ENCODE results near the gene TENM4.

Gene TENM4

GRCh38 chr11:79440571-79441460 lies at the start of gene TENM4:
TENM4 (minus strand) TSS chr11:79441030; CDS start chr11:79069944, 371,086 bp downstream.
- DNase-seq (ENCODE audit: low read depth) = no peak

DNA sequence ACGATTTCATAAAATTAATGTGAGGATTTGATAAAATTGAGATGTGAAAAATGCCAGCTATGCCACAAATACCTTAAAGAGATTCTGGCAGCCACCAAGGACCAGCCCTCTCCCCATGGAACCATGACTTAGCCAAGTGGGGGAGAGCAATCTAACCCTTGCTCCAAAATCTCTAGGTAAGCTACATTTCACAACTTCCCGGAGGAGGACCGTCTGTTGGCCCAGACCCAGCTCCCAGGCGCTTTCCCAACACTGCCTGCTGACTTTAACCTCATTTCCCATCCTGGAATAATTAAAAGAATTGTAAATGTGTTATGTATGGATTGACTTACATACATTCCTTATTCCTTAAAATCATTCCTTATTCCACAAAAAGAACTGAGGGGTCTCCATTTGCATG lies 47.5 kb upstream of the TENM4 start:
- DNase-seq (ENCODE audit: low read depth) = no peak

- no peak for DNase-seq (ENCODE audit: low read depth)
Observed at GRCh38 chr11:79487412-79487811, 46.6 kb upstream of the TENM4 start.

DNA sequence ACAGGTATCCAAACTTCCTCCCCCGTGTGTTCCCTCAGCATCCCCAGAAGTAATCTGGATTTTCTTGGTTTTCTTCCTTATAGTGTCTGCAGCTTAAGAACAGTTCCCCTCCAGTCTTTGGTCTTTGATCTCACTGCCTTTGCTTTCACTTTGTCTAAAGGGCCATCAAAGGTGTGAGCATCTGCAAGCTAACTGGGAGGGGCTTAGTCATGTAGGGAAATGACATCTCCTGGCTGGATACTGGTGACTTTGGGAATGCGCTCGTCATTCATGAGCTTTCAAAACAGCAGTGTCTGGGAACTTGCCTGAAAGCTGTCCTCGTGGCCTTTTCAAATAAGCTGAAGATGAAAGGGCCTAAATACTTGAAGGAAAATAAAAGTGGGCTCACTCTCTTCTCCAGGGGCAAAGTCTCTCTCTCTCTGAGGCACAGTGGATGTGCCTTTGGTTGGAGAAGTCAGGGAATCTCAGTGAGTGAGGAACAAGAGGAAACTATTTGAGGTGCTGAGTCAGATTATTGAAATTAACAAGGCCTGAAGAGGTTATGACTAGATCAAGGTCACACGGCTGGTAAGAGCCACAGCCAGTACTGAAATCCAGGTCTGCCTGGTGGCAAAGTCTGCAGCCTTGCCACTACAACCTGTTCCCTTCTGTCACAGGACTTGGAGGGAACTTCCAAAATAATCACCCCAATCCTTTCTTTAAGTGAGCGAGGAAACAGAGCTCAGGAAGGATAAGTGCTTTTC lies 45.6 kb upstream of the TENM4 start:
- no peak for DNase-seq (ENCODE audit: low read depth)

- DNase-seq (ENCODE audit: low read depth) = no peak
Observed at GRCh38 chr11:79485694-79486093, 44.9 kb upstream of the TENM4 start.

- DNase-seq (ENCODE audit: low read depth) = no peak
Observed at GRCh38 chr11:79484872-79485271, 44.0 kb upstream of the TENM4 start.

DNA sequence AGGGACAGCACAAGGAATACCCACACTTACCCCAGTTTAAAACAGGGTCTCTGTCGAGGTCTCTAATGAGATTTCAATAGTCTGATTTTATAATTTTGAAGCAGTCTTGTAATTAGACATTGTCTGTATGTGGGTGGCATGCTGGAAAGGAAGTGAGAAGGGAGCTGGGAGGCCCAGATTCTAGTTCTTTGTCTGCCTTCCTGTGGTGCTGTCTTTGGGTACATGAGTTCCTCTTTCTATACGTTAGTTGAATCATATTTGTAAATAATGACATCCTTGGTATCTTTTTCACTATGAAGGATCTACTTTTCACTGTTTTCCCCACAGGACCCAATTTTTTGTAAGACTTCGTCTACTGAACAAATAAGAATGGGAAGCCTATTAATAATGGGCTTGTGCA lies 42.0 kb upstream of the TENM4 start:
- no peak for DNase-seq (ENCODE audit: low read depth)

DNA sequence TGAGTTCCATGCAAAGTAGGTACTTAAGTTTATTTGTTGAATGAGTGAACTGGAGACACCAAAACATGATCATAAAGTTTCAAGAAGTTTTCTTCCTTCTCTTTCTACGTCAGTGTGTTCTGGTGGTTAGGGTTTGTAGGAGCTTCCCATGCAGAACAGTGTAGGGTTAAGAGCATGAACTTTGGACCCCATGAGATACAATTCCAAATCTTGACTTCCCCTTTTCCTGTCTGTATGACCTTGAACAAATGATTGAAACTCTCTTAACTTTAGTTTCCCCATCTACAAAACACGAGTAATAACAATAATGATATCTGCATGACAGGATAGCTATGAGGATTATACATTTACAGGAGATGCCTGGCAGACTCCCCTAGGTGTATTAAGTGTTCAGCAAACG lies 41.0 kb upstream of the TENM4 start:
- no peak for DNase-seq (ENCODE audit: low read depth)

DNA sequence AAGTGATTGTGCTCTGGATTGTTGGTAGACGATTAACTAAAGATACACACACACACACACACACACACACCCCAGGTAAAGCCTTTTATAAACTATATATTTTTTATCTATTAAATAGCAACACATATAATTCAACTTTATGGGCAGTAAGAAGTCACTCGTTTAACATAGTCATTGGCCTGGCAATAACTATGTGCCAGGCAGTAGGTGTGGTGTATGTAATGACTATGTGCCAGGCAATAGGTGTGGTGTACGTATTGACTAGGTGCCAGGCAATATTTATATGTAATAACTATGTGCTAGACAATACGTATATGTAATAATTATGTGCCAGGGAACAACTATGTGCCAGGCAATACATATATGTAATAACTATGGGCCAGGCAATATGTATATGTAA lies 40.0 kb upstream of the TENM4 start:
- no peak for DNase-seq (ENCODE audit: low read depth)

GRCh38 chr11:79472819-79473529 lies 32.1 kb upstream of the TENM4 start:
- no peak for DNase-seq (ENCODE audit: low read depth)

DNA sequence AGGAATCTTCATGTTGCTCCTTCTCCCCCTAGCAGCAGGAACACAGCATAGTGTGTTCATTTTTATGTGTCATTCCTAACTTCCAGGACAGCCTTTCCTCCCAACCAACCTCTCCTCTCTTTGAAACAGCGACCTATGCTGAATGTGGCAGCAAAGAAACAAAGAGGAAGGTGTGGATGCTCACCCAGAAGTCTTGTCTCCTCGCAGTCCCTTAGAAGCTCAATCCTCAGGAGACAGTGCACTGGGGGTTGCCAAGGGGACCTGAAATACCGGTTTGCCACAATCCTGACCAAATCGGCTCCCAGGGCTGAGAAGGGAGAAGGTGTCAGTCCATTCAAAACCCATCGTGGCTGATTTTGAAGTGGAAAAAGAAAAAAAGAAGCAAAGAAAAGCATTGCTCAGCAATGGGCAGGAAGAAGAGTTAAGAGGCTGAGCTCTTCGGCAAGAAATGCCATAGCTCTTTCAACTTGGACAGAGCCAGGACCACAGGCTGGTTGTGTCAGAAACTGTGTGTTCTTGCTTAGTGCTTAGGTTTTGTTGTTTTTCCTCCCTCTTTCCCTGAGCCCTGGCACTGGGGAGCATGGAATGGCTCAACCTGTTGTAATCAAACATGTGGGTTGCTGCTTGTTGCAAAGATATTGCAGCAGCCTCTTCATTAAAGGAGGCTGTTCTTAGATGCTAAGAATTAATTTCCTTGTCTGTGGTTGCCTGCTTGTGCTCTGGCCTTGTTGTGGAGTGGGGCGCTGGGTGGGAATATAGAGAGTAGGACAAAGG lies 30.4 kb upstream of the TENM4 start:
- no peak for DNase-seq (ENCODE audit: low read depth)

DNA sequence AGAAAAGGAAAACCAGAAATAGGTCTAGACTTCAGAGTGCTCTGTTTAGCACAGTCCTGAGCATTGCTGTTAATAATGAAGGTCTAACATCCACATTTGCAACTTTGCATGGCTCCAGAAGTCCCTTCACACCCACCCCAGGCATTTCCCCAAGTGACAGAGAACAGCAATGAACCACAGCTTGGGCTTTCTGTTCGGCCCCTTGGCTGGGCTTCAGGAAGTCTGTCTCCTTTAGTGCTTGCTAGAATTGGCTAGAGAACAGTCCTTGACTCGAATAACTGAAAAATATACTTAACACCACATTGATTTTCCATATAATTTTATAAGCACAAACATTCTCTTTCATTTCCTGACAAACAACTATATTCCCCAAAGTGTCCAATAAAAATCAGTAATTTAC lies 29.3 kb upstream of the TENM4 start:
- no peak for DNase-seq (ENCODE audit: low read depth)

GRCh38 chr11:79467761-79468160 lies 26.9 kb upstream of the TENM4 start:
- DNase-seq (ENCODE audit: low read depth) = no peak

DNA sequence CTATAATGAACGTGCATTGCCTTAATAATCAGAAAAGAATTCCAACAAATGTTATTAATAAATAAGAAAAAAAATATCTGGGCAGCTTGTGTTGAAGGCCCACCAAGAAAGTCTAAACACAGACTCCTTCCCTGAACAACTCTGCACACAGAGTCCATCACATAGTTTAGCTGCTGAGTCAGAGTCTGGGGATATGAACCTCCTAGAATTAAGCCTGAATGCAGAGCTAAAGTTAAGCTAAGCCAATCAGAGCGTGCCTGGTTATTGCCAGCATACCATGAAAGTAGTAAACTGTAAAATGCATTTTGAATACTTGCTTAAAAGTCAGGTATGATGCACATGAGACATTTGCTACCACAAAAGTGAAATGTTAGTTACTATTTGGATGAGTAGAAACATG lies 25.6 kb upstream of the TENM4 start:
- DNase-seq (ENCODE audit: low read depth) = no peak

DNA sequence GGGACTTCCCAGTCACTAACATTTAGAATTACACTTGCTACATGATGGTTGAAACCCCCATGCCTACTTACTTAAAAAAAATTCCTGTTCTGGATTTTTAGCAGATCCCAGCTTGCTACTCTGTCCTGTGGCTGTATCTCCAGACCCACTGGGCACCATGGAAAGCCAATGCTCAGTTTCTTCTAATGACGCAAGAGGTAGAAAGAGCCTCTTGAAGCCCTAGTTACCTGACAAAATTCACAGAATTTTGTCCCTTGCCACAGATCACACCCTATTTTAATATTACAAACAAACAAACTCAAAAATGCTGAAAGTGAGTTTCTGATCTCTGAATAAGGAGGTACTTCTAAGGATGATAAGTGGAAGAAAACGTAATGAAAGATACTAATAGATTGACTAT lies 24.3 kb upstream of the TENM4 start:
- no peak for DNase-seq (ENCODE audit: low read depth)

- no peak for DNase-seq (ENCODE audit: low read depth)
Observed at GRCh38 chr11:79461666-79462645, 21.1 kb upstream of the TENM4 start.

- DNase-seq (ENCODE audit: low read depth) = no peak
Observed at GRCh38 chr11:79461144-79461543, 20.3 kb upstream of the TENM4 start.

DNA sequence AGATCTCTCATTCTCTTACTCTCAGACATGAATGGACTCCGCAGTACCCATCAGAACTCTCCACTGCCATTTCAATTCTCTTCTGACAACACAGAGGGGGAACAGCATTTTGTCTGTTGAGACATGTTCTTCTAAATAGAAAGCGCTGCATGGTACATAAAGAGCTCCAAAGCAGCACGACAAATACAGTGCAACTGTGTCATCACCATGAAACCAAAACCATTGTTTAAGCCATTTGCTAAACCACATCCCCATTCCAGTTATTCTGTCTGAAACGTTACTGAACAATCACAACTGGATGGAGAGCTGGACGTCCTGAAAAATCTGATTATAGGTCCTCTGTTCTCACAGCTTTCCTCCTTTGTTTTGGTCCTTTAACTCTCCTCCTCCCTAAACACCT lies 17.9 kb upstream of the TENM4 start:
- no peak for DNase-seq (ENCODE audit: low read depth)

- no peak for DNase-seq (ENCODE audit: low read depth)
Observed at GRCh38 chr11:79456501-79456900, 15.7 kb upstream of the TENM4 start.

GRCh38 chr11:79453617-79454016 lies 12.8 kb upstream of the TENM4 start:
- no peak for DNase-seq (ENCODE audit: low read depth)

DNA sequence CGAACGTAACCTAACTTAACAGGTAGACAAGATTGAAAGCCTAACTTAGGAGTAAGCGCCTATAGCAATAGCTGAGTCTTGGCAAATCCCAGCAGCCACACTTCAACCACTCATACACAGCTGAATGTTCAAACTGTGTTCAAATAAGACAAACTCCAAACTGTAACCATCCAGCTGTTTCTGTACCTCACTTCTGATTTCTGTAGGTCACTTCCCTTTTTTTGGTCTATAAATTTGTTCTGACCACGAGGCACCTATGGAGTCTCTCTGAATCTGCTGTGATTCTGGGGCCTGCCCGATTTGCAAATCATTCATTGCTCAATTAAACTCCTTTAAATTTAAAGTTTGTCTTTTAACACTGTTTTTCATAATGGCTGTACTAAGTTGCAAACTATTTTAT lies 8.2 kb upstream of the TENM4 start:
- DNase-seq (ENCODE audit: low read depth) = no peak
